HCT116 (cell line): Measurements from ENCODE around the gene U2AF2. TPM values are rescaled to one million over a fixed set of nuclear protein-coding genes. Genes with fewer than 3 reads are reported as not detected.

Experiments used
- ATAC-seq: fragments of 200-7000 bp; cut with Tn5 transposase; 2 replicates; pipeline ENCODE4 v1.9.1; 2020; ENCODE audit warnings: mild to moderate bottlenecking, moderate library complexity
- BruUV-seq: library from RNA; stranded (reverse); fragments of 400-500 nt; replicated peaks from 2 replicates; lab custom pipeline; 2021; lab: Mats Ljungman, UMichigan
- CTCF ChIA-PET: fragments of 300-600 bp; sonication (Branson Sonifier 250); formaldehyde crosslinking; loops from one replicate; lab custom pipeline; 2021; ENCODE audit warnings: antibody characterized with exemption; lab: Charles Lee
- POLR2A ChIA-PET: fragments of 300-600, 350-600 bp; sonication (Branson Sonifier 250); formaldehyde crosslinking; loops from one replicate; lab custom pipeline; 2021; ENCODE audit warnings: antibody characterized with exemption; lab: Charles Lee
- RAD21 ChIA-PET, 2 experiments: fragments of 300-600 bp; sonication (Branson Sonifier 250); formaldehyde crosslinking; loops; one replicate each; lab custom pipeline; 2023; ENCODE audit warnings: low total read pairs in 2 of 2; ENCODE audit not compliant: uncharacterized antibody in 2 of 2, unreplicated experiment in 2 of 2, low non-redundant PET in 1 of 2; lab: Charles Lee
- DNase-seq: peaks from one replicate; pipeline ENCODE4 v3.0.0-alpha.2; 2010; ENCODE audit warnings: low read depth, low spot score
- H2AFZ ChIP-seq: fragments of 200-600 bp; shearing (Covaris generic), sonication (generic); 2 replicates; pipeline ENCODE4 v1.6.1; 2017; ENCODE audit warnings: low read depth, mixed run types, mixed read lengths, antibody characterized with exemption, low read length; ENCODE audit not compliant: poor library complexity, severe bottlenecking
- H3K27ac ChIP-seq: 2 replicates; pipeline ENCODE4 v1.5.1; 2012; ENCODE audit warnings: low read depth, low read length
- H3K27me3 ChIP-seq: fragments of 200-600 bp; sonication (generic); 2 replicates; pipeline ENCODE4 v1.6.1; 2016; ENCODE audit warnings: mixed run types, low read length, mixed read lengths; ENCODE audit not compliant: insufficient read depth
- H3K36me3 ChIP-seq, 2 experiments: fragments of 200-500 bp in 1 of 2; fragments of 200-600 bp in 1 of 2; sonication (Bioruptor generic) in 1 of 2; sonication (generic) in 1 of 2; 2 replicates each; pipeline versions ENCODE4 v1.5.1 to v1.6.1; 2014 to 2016; ENCODE audit warnings: low read length in 2 of 2, inconsistent platforms in 1 of 2, mixed read lengths in 1 of 2, mixed run types in 1 of 2; ENCODE audit not compliant: insufficient read depth in 2 of 2, control insufficient read depth in 1 of 2
- H3K4me1 ChIP-seq, 2 experiments: fragments of 200-600 bp in 1 of 2; sonication (generic) in 1 of 2; 2 replicates each; pipeline versions ENCODE4 v1.5.1 to v1.6.1; 2012 to 2017; ENCODE audit warnings: low read length in 2 of 2, inconsistent platforms in 1 of 2, mild to moderate bottlenecking in 1 of 2, mixed read lengths in 1 of 2, mixed run types in 1 of 2, moderate library complexity in 1 of 2; ENCODE audit not compliant: insufficient read depth in 2 of 2, control insufficient read depth in 1 of 2
- H3K4me2 ChIP-seq: fragments of 200-600 bp; sonication (generic); 2 replicates; pipeline ENCODE4 v1.6.1; 2017; ENCODE audit warnings: mixed run types, low read length, mixed read lengths
- H3K4me3 ChIP-seq, 2 experiments: fragments of 200-600 bp in 1 of 2; sonication (generic) in 1 of 2; replicated peaks in 1 of 2; 2 replicates each; pipeline ENCODE4 v1.5.1; 2011 to 2016; ENCODE audit warnings: low read length in 2 of 2, control low read depth in 1 of 2, low read depth in 1 of 2, mild to moderate bottlenecking in 1 of 2, mixed read lengths in 1 of 2, mixed run types in 1 of 2
- H3K79me2 ChIP-seq: fragments of 200-600 bp; sonication (generic); 2 replicates; pipeline ENCODE4 v1.6.1; 2017; ENCODE audit warnings: mild to moderate bottlenecking, mixed run types, low read length, moderate library complexity, mixed read lengths; ENCODE audit not compliant: insufficient read depth
- H3K9ac ChIP-seq: fragments of 200-600 bp; sonication (generic); 2 replicates; pipeline ENCODE4 v1.6.1; 2016; ENCODE audit warnings: low read length, mixed read lengths
- H3K9me2 ChIP-seq: fragments of 200-600 bp; sonication (generic), shearing (Covaris generic); 2 replicates; pipeline ENCODE4 v1.6.1; 2017; ENCODE audit warnings: mixed run types, mild to moderate bottlenecking, moderate library complexity; ENCODE audit not compliant: insufficient read depth
- H3K9me3 ChIP-seq, 2 experiments: fragments of 200-500 bp in 1 of 2; fragments of 200-600 bp in 1 of 2; sonication (Bioruptor generic) in 1 of 2; sonication (generic) in 1 of 2; 2 replicates each; pipeline ENCODE4 v1.6.1; 2014 to 2017; ENCODE audit warnings: low read length in 2 of 2, mixed read lengths in 2 of 2, inconsistent platforms in 1 of 2, low read depth in 1 of 2, mild to moderate bottlenecking in 1 of 2, mixed run types in 1 of 2, moderate library complexity in 1 of 2; ENCODE audit not compliant: control insufficient read depth in 1 of 2, insufficient read depth in 1 of 2
- H4K20me1 ChIP-seq: fragments of 200-600 bp; sonication (generic), shearing (Covaris generic); 2 replicates; pipeline ENCODE4 v1.6.1; 2017; ENCODE audit warnings: mixed run types, mild to moderate bottlenecking, moderate library complexity; ENCODE audit not compliant: insufficient read depth
- CBX3 ChIP-seq: IDR thresholded peaks from 2 replicates; pipeline ENCODE4 v1.6.1; 2012; ENCODE audit warnings: low read depth
- CEBPB ChIP-seq: IDR thresholded peaks from 2 replicates; pipeline ENCODE4 v1.6.1; 2012; ENCODE audit warnings: low read depth
- ELF1 ChIP-seq: IDR thresholded peaks from 2 replicates; pipeline ENCODE4 v1.6.1; 2012; ENCODE audit warnings: low read depth, borderline replicate concordance
- EZH2 ChIP-seq: fragments of 200-600 bp; sonication (generic); IDR thresholded peaks from 2 replicates; pipeline ENCODE4 v1.6.1; 2017; ENCODE audit warnings: antibody characterized with exemption, mixed run types
- EZH2phosphoT487 ChIP-seq: fragments of 200-600 bp; IDR thresholded peaks from 2 replicates; pipeline ENCODE4 v1.6.1; 2018; ENCODE audit warnings: antibody characterized with exemption, borderline replicate concordance
- JUND ChIP-seq: IDR thresholded peaks from 2 replicates; pipeline ENCODE4 v1.6.1; 2012
- MAX ChIP-seq: IDR thresholded peaks from 2 replicates; pipeline ENCODE4 v1.6.1; 2012
- POLR2A ChIP-seq: IDR thresholded peaks from 2 replicates; pipeline ENCODE4 v1.7.0; 2011; ENCODE audit warnings: borderline replicate concordance; ENCODE audit not compliant: insufficient read depth, insufficient read length; ENCODE audit errors: extremely low read depth
- SIN3A ChIP-seq: IDR thresholded peaks from 2 replicates; pipeline ENCODE4 v1.6.1; 2012; ENCODE audit warnings: low read depth
- SP1 ChIP-seq: IDR thresholded peaks from 2 replicates; pipeline ENCODE4 v1.6.1; 2012; ENCODE audit warnings: low read depth
- SRF ChIP-seq: IDR thresholded peaks from 2 replicates; pipeline ENCODE4 v1.6.1; 2012; ENCODE audit warnings: low read depth
- TCF7L2 ChIP-seq: IDR thresholded peaks from 2 replicates; pipeline ENCODE4 v1.7.0; 2011; ENCODE audit warnings: borderline replicate concordance, inconsistent platforms; ENCODE audit not compliant: insufficient read depth, insufficient read length; ENCODE audit errors: extremely low read depth
- YY1 ChIP-seq: IDR thresholded peaks from 2 replicates; pipeline ENCODE4 v1.6.1; 2011; ENCODE audit warnings: low read length, low read depth, moderate library complexity, mild to moderate bottlenecking; ENCODE audit not compliant: insufficient replicate concordance; ENCODE audit errors: extremely low read depth
- ZBTB33 ChIP-seq: IDR thresholded peaks from 2 replicates; pipeline ENCODE4 v1.6.1; 2011; ENCODE audit warnings: mild to moderate bottlenecking, low read length, moderate library complexity; ENCODE audit not compliant: insufficient replicate concordance; ENCODE audit errors: extremely low read depth
- ZFX ChIP-seq: fragments of 450-650 bp; IDR thresholded peaks from 2 replicates; pipeline ENCODE4 v1.6.1; 2017
- ZNF274 ChIP-seq: fragments of 200-500 bp; sonication (Bioruptor generic); IDR thresholded peaks from 2 replicates; pipeline ENCODE4 v1.6.1; 2014; ENCODE audit warnings: mild to moderate bottlenecking, low read depth, low read length, inconsistent platforms
- intact Hi-C: fragments of 100-400 bp; cut with micrococcal nuclease; formaldehyde crosslinking; loops from 2 replicates; pipeline ENCODE4 v1.10.0; 2022
- total RNA-seq: library from RNA; stranded (reverse); gene quantifications from one replicate; pipeline ENCODE4 v1.2.1, GENCODE V29; 2021; ENCODE audit not compliant: unreplicated experiment

U2AF2 gene
- total RNA-seq, 1 experiment from 2014 or later = 259 TPM

GRCh38 chr19:55684946-55685681 is 30.3 kb downstream of the U2AF2 start:
- ATAC-seq (no peak), DNase-seq (no peak)
- Histone ChIP-seq H3K4me3 (no peak overlapping the region), H3K36me3 (peaks cover 13 to 20% of the 10 kb centered on the region in 2 experiments; a peak in 3 of 4 replicates), H3K27ac (no peak overlapping the region; the same call in 1 of the 2 replicates), H4K20me1 (no peaks in the 10 kb centered on the region), H3K4me2 (no peak overlapping the region), H3K79me2 (peaks cover 70% of the 10 kb centered on the region), H3K9ac (no peak overlapping the region), H3K27me3 (no peaks in the 10 kb centered on the region), H3K9me3 (no peaks in the 10 kb centered on the region), H2AFZ (no peak overlapping the region), H3K9me2 (no peaks in the 10 kb centered on the region), H3K4me1 (no peaks in the 10 kb centered on the region)
- RAD21 ChIA-PET = no interaction called here
- CTCF ChIA-PET = no interaction called here
- no TSS peak for BruUV-seq
- intact Hi-C loops = no loop called here
- TF ChIP-seq JUND = no peak
- TF ChIP-seq EZH2 = no peak
- no peak for TF ChIP-seq ZNF274
- TF ChIP-seq SIN3A = no peak
- TF ChIP-seq SRF = no peak
- no peak for TF ChIP-seq CBX3
- TF ChIP-seq CEBPB = no peak
- no peak for TF ChIP-seq SP1
- TF ChIP-seq EZH2phosphoT487 = no peak
- TF ChIP-seq ZBTB33 = no peak
- TF ChIP-seq YY1 = no peak
- no peak for TF ChIP-seq MAX
- TF ChIP-seq TCF7L2 = no peak
- TF ChIP-seq ELF1 = no peak
- TF ChIP-seq POLR2A = no peak
- TF ChIP-seq ZFX = no peak
- POLR2A ChIA-PET = no interaction called here
